ENCODE measurements around the gene TSPAN10. TPM values are rescaled to one million over a fixed set of nuclear protein-coding genes. Genes with fewer than 3 reads are reported as not detected.

Gene TSPAN10
- total and polyA plus RNA-seq, 4 donors, result 0.17 to 0.84 (median 0.29) TPM

DNA sequence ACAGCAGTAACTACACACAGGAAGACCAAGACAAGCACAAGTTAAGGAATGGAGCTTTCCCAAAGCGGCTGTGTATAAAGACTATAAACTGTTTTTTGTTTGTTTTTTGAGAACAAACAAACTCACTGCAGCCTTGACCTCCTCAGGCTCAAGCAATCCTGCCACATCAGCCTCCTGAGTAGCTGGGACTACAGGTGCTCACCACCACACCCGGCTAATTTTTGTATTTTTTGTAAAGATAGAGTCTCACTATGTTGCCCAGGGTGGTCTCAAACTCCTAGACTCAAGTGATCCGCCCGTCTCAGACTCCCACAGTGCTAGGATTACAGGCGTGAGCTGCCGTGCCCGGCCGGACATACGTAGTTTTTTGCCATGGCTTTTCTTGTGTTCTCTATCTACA lies 23.4 kb downstream of the TSPAN10 start:
- TF ChIP-seq SP1 (IDR thresholded peaks at IDR 0.05), result no peak
- TF ChIP-seq, protein P1, sequence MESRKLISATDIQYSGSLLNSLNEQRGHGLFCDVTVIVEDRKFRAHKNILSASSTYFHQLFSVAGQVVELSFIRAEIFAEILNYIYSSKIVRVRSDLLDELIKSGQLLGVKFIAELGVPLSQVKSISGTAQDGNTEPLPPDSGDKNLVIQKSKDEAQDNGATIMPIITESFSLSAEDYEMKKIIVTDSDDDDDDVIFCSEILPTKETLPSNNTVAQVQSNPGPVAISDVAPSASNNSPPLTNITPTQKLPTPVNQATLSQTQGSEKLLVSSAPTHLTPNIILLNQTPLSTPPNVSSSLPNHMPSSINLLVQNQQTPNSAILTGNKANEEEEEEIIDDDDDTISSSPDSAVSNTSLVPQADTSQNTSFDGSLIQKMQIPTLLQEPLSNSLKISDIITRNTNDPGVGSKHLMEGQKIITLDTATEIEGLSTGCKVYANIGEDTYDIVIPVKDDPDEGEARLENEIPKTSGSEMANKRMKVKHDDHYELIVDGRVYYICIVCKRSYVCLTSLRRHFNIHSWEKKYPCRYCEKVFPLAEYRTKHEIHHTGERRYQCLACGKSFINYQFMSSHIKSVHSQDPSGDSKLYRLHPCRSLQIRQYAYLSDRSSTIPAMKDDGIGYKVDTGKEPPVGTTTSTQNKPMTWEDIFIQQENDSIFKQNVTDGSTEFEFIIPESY (IDR thresholded peaks at IDR 0.05), result no peak
- no peak for TF ChIP-seq REST (IDR thresholded peaks at IDR 0.05)
- Histone ChIP-seq H3K4me1 (ENCODE audit: control insufficient read depth in 4 of 4, insufficient read depth in 4 of 4, low read length in 3 of 4) (peaks cover 2 to 5% (median 3%) of the 10 kb centered on the region in 4 donors), H3K27ac (ENCODE audit: low read depth in 1 of 2, low read length in 2 of 2) (no peak overlapping the region), H3K9me3 (ENCODE audit: control insufficient read depth in 4 of 4, low read length in 3 of 4) (no peaks in the 10 kb centered on the region), H3K4me3 (ENCODE audit: low read depth in 1 of 3, low read length in 3 of 3) (no peak overlapping the region), H3K9ac (ENCODE audit: low read depth in 1 of 2, low read length in 2 of 2) (no peak overlapping the region), H3K36me3 (ENCODE audit: control insufficient read depth in 4 of 4, insufficient read depth in 3 of 4, low read depth in 1 of 4, low read length in 3 of 4) (peaks cover 0 to 2% (median 1%) of the 10 kb centered on the region in 4 donors), H3K27me3 (ENCODE audit: control insufficient read depth in 4 of 4, insufficient read depth in 4 of 4, low read length in 3 of 4) (no peaks in the 10 kb centered on the region)
- WGBS, result 97% methylated on average over 9 of the region's 9 CpGs
- DNase-seq (ENCODE audit: low spot score), result no peak

DNA sequence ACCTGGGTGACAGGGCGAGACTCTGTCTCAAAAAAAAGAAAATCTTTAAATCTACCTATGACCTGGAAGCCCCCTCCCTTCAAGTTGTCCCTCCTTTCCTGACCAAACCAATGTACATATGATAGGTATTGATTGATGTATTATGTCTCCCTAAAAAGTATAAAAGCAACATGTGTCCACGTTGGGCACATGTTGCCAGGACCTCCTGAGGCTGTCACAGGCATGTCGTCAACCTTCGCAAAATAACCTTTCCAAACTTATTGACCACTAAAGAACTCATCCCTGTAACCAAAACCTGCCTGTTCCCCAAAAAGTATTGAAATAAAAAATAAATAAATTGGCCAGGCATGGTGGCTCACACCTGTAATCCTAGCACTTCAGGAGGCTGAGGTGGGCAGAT lies 25.0 kb downstream of the TSPAN10 start:
- Histone ChIP-seq H3K36me3 (ENCODE audit: control insufficient read depth in 4 of 4, insufficient read depth in 3 of 4, low read depth in 1 of 4, low read length in 3 of 4) (peaks cover 0 to 2% (median 1%) of the 10 kb centered on the region in 4 donors), H3K4me3 (ENCODE audit: low read depth in 1 of 3, low read length in 3 of 3) (no peak overlapping the region), H3K9me3 (ENCODE audit: control insufficient read depth in 4 of 4, low read length in 3 of 4) (no peaks in the 10 kb centered on the region), H3K4me1 (ENCODE audit: control insufficient read depth in 4 of 4, insufficient read depth in 4 of 4, low read length in 3 of 4) (peaks cover 5 to 13% (median 9%) of the 10 kb centered on the region in 4 donors), H3K27ac (ENCODE audit: low read depth in 1 of 2, low read length in 2 of 2) (no peak overlapping the region), H3K27me3 (ENCODE audit: control insufficient read depth in 4 of 4, insufficient read depth in 4 of 4, low read length in 3 of 4) (no peaks in the 10 kb centered on the region), H3K9ac (ENCODE audit: low read depth in 1 of 2, low read length in 2 of 2) (no peak overlapping the region)
- TF ChIP-seq, protein P2, sequence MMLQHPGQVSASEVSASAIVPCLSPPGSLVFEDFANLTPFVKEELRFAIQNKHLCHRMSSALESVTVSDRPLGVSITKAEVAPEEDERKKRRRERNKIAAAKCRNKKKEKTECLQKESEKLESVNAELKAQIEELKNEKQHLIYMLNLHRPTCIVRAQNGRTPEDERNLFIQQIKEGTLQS (IDR thresholded peaks at IDR 0.05), result no peak
- TF ChIP-seq RAD21 (IDR thresholded peaks at IDR 0.05), result no peak
- TF ChIP-seq CTCF (IDR thresholded peaks at IDR 0.05; ENCODE audit: low read depth, low read length, missing input control), result no peak
- TF ChIP-seq FOXA1 (IDR thresholded peaks at IDR 0.05), result no peak
- TF ChIP-seq FOXA2 (IDR thresholded peaks at IDR 0.05), result no peak
- TF ChIP-seq NR2F2 (IDR thresholded peaks at IDR 0.05), result no peak
- DNase-seq (ENCODE audit: low spot score), result no peak
- 99% methylated on average over 4 of the region's 4 CpGs for WGBS

GRCh38 chr17:81664051-81664470 lies 27.1 kb downstream of the TSPAN10 start:
- no peak overlapping the region for H3K9ac ChIP-seq (ENCODE audit: low read depth in 1 of 2, low read length in 2 of 2)
- H3K4me3 ChIP-seq (ENCODE audit: low read depth in 1 of 3, low read length in 3 of 3), result no peak overlapping the region
- H3K9me3 ChIP-seq (ENCODE audit: control insufficient read depth in 4 of 4, low read length in 3 of 4), result no peaks in the 10 kb centered on the region
- H3K36me3 ChIP-seq (ENCODE audit: control insufficient read depth in 4 of 4, insufficient read depth in 3 of 4, low read depth in 1 of 4, low read length in 3 of 4), result peaks cover 0 to 2% (median 1%) of the 10 kb centered on the region in 4 donors
- no peaks in the 10 kb centered on the region for H3K27me3 ChIP-seq (ENCODE audit: control insufficient read depth in 4 of 4, insufficient read depth in 4 of 4, low read length in 3 of 4)
- TF ChIP-seq RAD21 (IDR thresholded peaks at IDR 0.05) (no peak), JUND (IDR thresholded peaks at IDR 0.05) (no peak)
- TF ChIP-seq, protein P1 (IDR thresholded peaks at IDR 0.05), result no peak
- peaks cover 11 to 25% (median 18%) of the 10 kb centered on the region in 4 donors for H3K4me1 ChIP-seq (ENCODE audit: control insufficient read depth in 4 of 4, insufficient read depth in 4 of 4, low read length in 3 of 4)
- WGBS, result 94% methylated on average over 7 of the region's 7 CpGs
- no peak overlapping the region for H3K27ac ChIP-seq (ENCODE audit: low read depth in 1 of 2, low read length in 2 of 2)
- DNase-seq (ENCODE audit: low spot score), result no peak

Data from liver (tissue), 9 donors.